ENCODE data around the gene VAPA. TPM values are rescaled to one million over a fixed set of nuclear protein-coding genes. Genes with fewer than 3 reads are reported as not detected.

The VAPA gene
- total RNA-seq, 1 donor from 2014 or later: 210 TPM

DNA sequence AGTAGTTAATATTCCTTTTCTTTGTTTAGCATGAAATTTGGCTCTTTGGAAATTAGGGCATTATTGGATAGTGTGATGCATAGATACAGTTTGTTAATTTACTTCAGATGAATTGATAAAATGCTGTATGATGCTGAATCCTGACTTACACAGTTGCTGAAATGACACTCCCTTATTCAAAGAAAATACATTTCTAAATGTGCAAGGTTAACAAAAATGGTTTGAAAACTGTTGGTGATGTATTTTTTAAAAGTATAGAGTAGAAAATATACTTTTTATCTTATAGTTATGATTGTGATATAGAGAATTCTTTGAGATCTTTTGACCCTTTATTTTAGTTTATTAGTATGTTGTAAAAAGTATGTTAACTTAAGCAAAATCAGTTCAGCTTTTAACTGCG is 27.8 kb downstream of the VAPA start:
- Histone ChIP-seq H3K27me3 (no peaks in the 10 kb centered on the region), H3K27ac (no peak overlapping the region), H3K4me1 (no peaks in the 10 kb centered on the region), H3K9me3 (no peaks in the 10 kb centered on the region), H3K4me3 (no peak overlapping the region), H3K36me3 (peaks cover 0 to 23% of the 10 kb centered on the region in 2 donors)
- intact Hi-C loops (cut with DNase I): no loop called here
- TF ChIP-seq CTCF (IDR thresholded peaks at IDR 0.05) (no peak), POLR2A (IDR thresholded peaks at IDR 0.05) (no peak), POLR2AphosphoS5 (IDR thresholded peaks at IDR 0.05; ENCODE audit: insufficient read depth in 1 of 2, low read depth in 1 of 2) (no peak)
- no peak for DNase-seq (ENCODE audit: extremely low spot score in 2 of 2)

GRCh38 chr18:9943311-9943710 is 29.5 kb downstream of the VAPA start:
- H3K4me1 ChIP-seq: no peaks in the 10 kb centered on the region
- H3K4me3 ChIP-seq: no peak overlapping the region
- DNase-seq (ENCODE audit: extremely low spot score in 2 of 2): no peak
- no peaks in the 10 kb centered on the region for H3K9me3 ChIP-seq
- no peaks in the 10 kb centered on the region for H3K27me3 ChIP-seq
- peaks cover 0 to 17% of the 10 kb centered on the region in 2 donors for H3K36me3 ChIP-seq
- TF ChIP-seq POLR2AphosphoS5 (IDR thresholded peaks at IDR 0.05; ENCODE audit: insufficient read depth in 1 of 2, low read depth in 1 of 2) (no peak), CTCF (IDR thresholded peaks at IDR 0.05) (no peak), POLR2A (IDR thresholded peaks at IDR 0.05) (no peak)
- no peak overlapping the region for H3K27ac ChIP-seq
- intact Hi-C loops (cut with DNase I): no loop called here

DNA sequence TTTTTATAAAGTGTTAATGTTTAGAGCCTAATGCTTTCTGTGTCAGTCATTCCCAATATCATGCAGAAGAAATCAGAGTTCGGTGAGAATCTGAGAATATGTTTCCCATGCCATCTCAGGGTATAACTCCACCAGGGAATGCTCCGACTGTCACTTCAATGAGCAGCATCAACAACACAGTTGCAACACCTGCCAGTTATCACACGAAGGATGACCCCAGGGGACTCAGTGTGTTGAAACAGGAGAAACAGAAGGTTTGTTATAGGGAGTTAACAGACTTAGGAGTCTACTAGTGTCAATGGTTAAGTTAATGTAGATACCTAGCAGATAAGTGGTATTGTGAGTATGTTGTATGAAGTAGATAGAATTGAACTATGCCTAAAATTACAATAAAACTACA is 31.0 kb downstream of the VAPA start:
- DNase-seq (ENCODE audit: extremely low spot score in 2 of 2): no peak
- H3K9me3 ChIP-seq: no peaks in the 10 kb centered on the region
- intact Hi-C loops (cut with DNase I): no loop called here
- no peak overlapping the region for H3K4me3 ChIP-seq
- no peaks in the 10 kb centered on the region for H3K4me1 ChIP-seq
- no peaks in the 10 kb centered on the region for H3K27me3 ChIP-seq
- no peak overlapping the region for H3K27ac ChIP-seq
- TF ChIP-seq CTCF (IDR thresholded peaks at IDR 0.05) (no peak), POLR2A (IDR thresholded peaks at IDR 0.05) (no peak), POLR2AphosphoS5 (IDR thresholded peaks at IDR 0.05; ENCODE audit: insufficient read depth in 1 of 2, low read depth in 1 of 2) (no peak)
- peaks cover 0 to 16% of the 10 kb centered on the region in 2 donors for H3K36me3 ChIP-seq

GRCh38 chr18:9946831-9947230 is 33.0 kb downstream of the VAPA start:
- no peaks in the 10 kb centered on the region for H3K27me3 ChIP-seq
- no peaks in the 10 kb centered on the region for H3K9me3 ChIP-seq
- DNase-seq (ENCODE audit: extremely low spot score in 2 of 2): no peak
- H3K4me3 ChIP-seq: no peak overlapping the region
- TF ChIP-seq CTCF (IDR thresholded peaks at IDR 0.05) (no peak), POLR2A (IDR thresholded peaks at IDR 0.05) (no peak), POLR2AphosphoS5 (IDR thresholded peaks at IDR 0.05; ENCODE audit: insufficient read depth in 1 of 2, low read depth in 1 of 2) (no peak)
- H3K27ac ChIP-seq: no peak overlapping the region
- peaks cover 5% of the 10 kb centered on the region for H3K4me1 ChIP-seq
- intact Hi-C loops (cut with DNase I): no loop called here
- peaks cover 0 to 16% of the 10 kb centered on the region in 2 donors for H3K36me3 ChIP-seq

DNA sequence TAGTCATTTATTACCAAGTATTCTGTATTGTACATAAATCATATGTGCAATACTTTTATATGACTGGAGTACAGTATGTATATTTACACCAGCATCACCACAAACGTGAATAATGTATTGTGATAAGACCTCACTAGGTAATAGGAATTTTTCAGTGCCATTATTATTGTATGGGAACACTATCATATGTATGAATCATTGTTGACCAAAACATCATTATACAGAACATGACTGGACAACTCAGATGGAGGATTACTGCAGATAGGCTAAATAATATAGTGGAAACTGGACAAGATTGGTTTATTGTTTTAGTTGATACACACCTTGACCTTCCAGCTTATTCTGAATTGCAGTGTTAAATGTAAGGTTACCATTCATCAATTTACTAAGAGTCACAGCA is 33.4 kb downstream of the VAPA start:
- intact Hi-C loops (cut with DNase I): no loop called here
- Histone ChIP-seq H3K9me3 (no peaks in the 10 kb centered on the region), H3K27me3 (no peaks in the 10 kb centered on the region), H3K27ac (no peak overlapping the region), H3K4me3 (no peak overlapping the region), H3K4me1 (peaks cover 5% of the 10 kb centered on the region), H3K36me3 (peaks cover 0 to 16% of the 10 kb centered on the region in 2 donors)
- TF ChIP-seq CTCF (IDR thresholded peaks at IDR 0.05): no peak
- no peak for TF ChIP-seq POLR2AphosphoS5 (IDR thresholded peaks at IDR 0.05; ENCODE audit: insufficient read depth in 1 of 2, low read depth in 1 of 2)
- TF ChIP-seq POLR2A (IDR thresholded peaks at IDR 0.05): no peak
- DNase-seq (ENCODE audit: extremely low spot score in 2 of 2): no peak

All from vagina (tissue), 2 donors.